ENCODE measurements around the gene CARD9. TPM values are rescaled to one million over a fixed set of nuclear protein-coding genes. Genes with fewer than 3 reads are reported as not detected.

CARD9 gene
- total and polyA plus RNA-seq, 2 of the 4 experiments (the other 2 are of a cell fraction) = 0.36 to 1.9 TPM

- no peak overlapping the region for H2AK9ac ChIP-seq (replicated peaks; ENCODE audit: low read depth, low read length, poor library complexity)
- WGBS, 2 experiments (ENCODE audit: extremely low coverage in 2 of 2, insufficient read length in 1 of 2) = no CpG with 5 or more reads among the region's 20 CpGs
- H2AFZ ChIP-seq (replicated peaks; ENCODE audit: low read length, poor library complexity) = no peak overlapping the region
- in situ Hi-C loops (cut with MboI; ENCODE audit: low sequenced_read_pairs) (no loop called here), dilution Hi-C loops (cut with HindIII; ENCODE audit: low sequenced_read_pairs, unreplicated experiment) (no loop called here), intact Hi-C loops (cut with micrococcal nuclease) (no loop called here)
- no peak overlapping the region for H3K56ac ChIP-seq (ENCODE audit: extremely low read depth, insufficient read depth, low read length)
- H3K18ac ChIP-seq (ENCODE audit: low read depth, low read length) = no peak overlapping the region
- POLR2A ChIA-PET (ENCODE audit: unreplicated experiment) = no interaction called here
- H3K9ac ChIP-seq (ENCODE audit: low read depth, low read length) = no peak overlapping the region
- no peak overlapping the region for H2BK120ac ChIP-seq (ENCODE audit: low read depth, low read length)
- no peak overlapping the region for H3K4ac ChIP-seq (ENCODE audit: low read depth, low read length)
- H4K91ac ChIP-seq (ENCODE audit: insufficient read depth, low read depth, low read length) = no peak overlapping the region
- H3K14ac ChIP-seq (replicated peaks; ENCODE audit: low read depth, low read length) = no peak overlapping the region
- H4K20me1 ChIP-seq (ENCODE audit: insufficient read depth, low read length) = no peaks in the 10 kb centered on the region
- BruUV-seq (replicated peaks) = no TSS peak
- no peaks in the 10 kb centered on the region for H3K27me3 ChIP-seq (ENCODE audit: control insufficient read depth, insufficient read depth, low read length)
- no peak overlapping the region for H3K4me3 ChIP-seq (ENCODE audit: insufficient read depth, low read depth, low read length)
- H4K8ac ChIP-seq (ENCODE audit: low read depth in 2 of 2, low read length in 2 of 2) = no peak overlapping the region
- DNase-seq (no peak), ATAC-seq (ENCODE audit: low read depth) (no peak)
- peaks cover 72% of the 10 kb centered on the region for H3K36me3 ChIP-seq (ENCODE audit: control insufficient read depth, insufficient read depth, low read length)
- H3K27ac ChIP-seq (ENCODE audit: insufficient read depth, low read length) = no peak overlapping the region
- H3K4me1 ChIP-seq (ENCODE audit: control insufficient read depth, insufficient read depth, low read length) = no peaks in the 10 kb centered on the region
- H3K79me1 ChIP-seq (ENCODE audit: low read depth in 1 of 2, low read length in 2 of 2) = no peaks in the 10 kb centered on the region; a peak in 1 of 4 replicates
- H2BK15ac ChIP-seq (ENCODE audit: low read depth, low read length) = no peak overlapping the region
- no peak overlapping the region for H2BK5ac ChIP-seq (ENCODE audit: low read depth, low read length, poor library complexity, severe bottlenecking)
- no peak overlapping the region for H3K23ac ChIP-seq (ENCODE audit: low read depth, low read length)
- H2BK20ac ChIP-seq (ENCODE audit: low read depth, low read length) = no peak overlapping the region
- H3K9me1 ChIP-seq (ENCODE audit: insufficient read depth, low read length) = no peaks in the 10 kb centered on the region
- H4K5ac ChIP-seq (ENCODE audit: low read depth, low read length) = no peak overlapping the region
- CTCF ChIA-PET = no interaction called here
- TF ChIP-seq RFX5 (IDR thresholded peaks at IDR 0.05; ENCODE audit: low read depth, low read length) = no peak
- TF ChIP-seq USF2 (IDR thresholded peaks at IDR 0.05; ENCODE audit: low read depth, low read length) = no peak
- TF ChIP-seq SMC3 (IDR thresholded peaks at IDR 0.05; ENCODE audit: low read depth, low read length) = no peak
- no peak for TF ChIP-seq MAFK (IDR thresholded peaks at IDR 0.05; ENCODE audit: low read depth, low read length)
- TF ChIP-seq ELK1 (IDR thresholded peaks at IDR 0.05; ENCODE audit: borderline replicate concordance, low read depth, low read length) = no peak
- no peak for TF ChIP-seq CTCF (conservative IDR thresholded peaks at IDR 0.05; ENCODE audit: low read depth, low read length)
- no peak for TF ChIP-seq CHD1 (IDR thresholded peaks at IDR 0.05; ENCODE audit: low read depth, low read length)
- TF ChIP-seq BHLHE40 (IDR thresholded peaks at IDR 0.05; ENCODE audit: low read depth, low read length) = no peak
- no peak for TF ChIP-seq MAZ (IDR thresholded peaks at IDR 0.05; ENCODE audit: borderline replicate concordance, low read depth, low read length)
- no peak for TF ChIP-seq FOS (IDR thresholded peaks at IDR 0.05; ENCODE audit: low read depth, low read length)
- no peak for TF ChIP-seq MXI1 (IDR thresholded peaks at IDR 0.05; ENCODE audit: borderline replicate concordance, low read depth, low read length)
- TF ChIP-seq CEBPB (IDR thresholded peaks at IDR 0.05; ENCODE audit: low read depth, low read length) = no peak
- no peak for TF ChIP-seq NFE2L2 (IDR thresholded peaks at IDR 0.05; ENCODE audit: low read depth, low read length)
- TF ChIP-seq POLR2A (IDR thresholded peaks at IDR 0.05; ENCODE audit: low read depth, low read length) = no peak
- TF ChIP-seq RAD21 (IDR thresholded peaks at IDR 0.05; ENCODE audit: low read length) = no peak
- no peak for TF ChIP-seq RCOR1 (IDR thresholded peaks at IDR 0.05; ENCODE audit: insufficient replicate concordance, low read length)
- H3K4me2 ChIP-seq (ENCODE audit: low read depth, low read length) = no peak overlapping the region
- no peak overlapping the region for H2AK5ac ChIP-seq (ENCODE audit: low read depth, low read length)
- H3K9me3 ChIP-seq (ENCODE audit: control insufficient read depth, insufficient read depth, low read length) = no peaks in the 10 kb centered on the region
Observed at GRCh38 chr9:136383436-136383835, 10.0 kb upstream of the CARD9 start.

Measured in IMR-90 (cell line).